ENCODE data around the gene DTX3L. TPM values are rescaled to one million over a fixed set of nuclear protein-coding genes. Genes with fewer than 3 reads are reported as not detected.
A peak's percentile ranks its signal among the peaks of the same experiment; 100 is the strongest.

Gene DTX3L
- total and polyA plus RNA-seq, 9 of the 15 experiments (the other 6 are each of a cell fraction or from before 2014, with no cell fraction given), result 2.3 to 6.5 (median 3.0) TPM

DNA sequence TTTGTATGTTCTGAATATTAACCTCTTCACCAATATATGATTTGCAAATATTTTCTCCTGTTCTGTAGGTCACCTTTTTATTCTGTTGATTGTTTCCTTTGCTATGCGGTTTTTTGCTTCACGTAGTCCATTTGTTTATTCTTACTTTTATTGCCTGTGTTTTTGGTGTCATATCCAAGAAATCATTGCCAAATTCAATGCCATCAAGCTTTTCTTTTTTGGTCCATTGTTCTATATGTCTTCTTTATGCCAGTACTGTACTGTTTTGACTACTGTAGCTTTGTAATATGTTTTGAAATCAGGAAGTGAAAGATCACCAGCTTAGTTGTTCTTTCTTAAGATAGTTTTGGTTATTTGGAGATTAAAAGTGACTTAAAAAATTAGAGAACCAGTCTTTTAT, 17.5 kb downstream of the DTX3L start:
- POLR2A ChIA-PET, result interaction anchor here (0.7 kb wide), 1 partner anchor 19 kb away, joined by 3 read pairs; no protein-coding TSS in a partner anchor
- ATAC-seq (no peak), DNase-seq (ENCODE audit: extremely low read depth in 1 of 4, low spot score in 3 of 4) (no peak), FAIRE-seq (no peak)
- Histone ChIP-seq H3K4me2 (ENCODE audit: insufficient read depth, low read length) (no peak overlapping the region), H4K20me1 (replicated peaks; ENCODE audit: control insufficient read depth, insufficient read depth, low read length) (no peaks in the 10 kb centered on the region), H3K9me1 (ENCODE audit: control insufficient read depth, insufficient read depth, low read length) (no peaks in the 10 kb centered on the region), H3K4me3 (no peak overlapping the region), H3K79me2 (ENCODE audit: control insufficient read depth, insufficient read depth, low read length) (no peaks in the 10 kb centered on the region), H3K9ac (ENCODE audit: insufficient read depth in 1 of 2, low read depth in 2 of 2, low read length in 2 of 2) (no peak overlapping the region), H3K27me3 (ENCODE audit: control insufficient read depth in 2 of 2, insufficient read depth in 2 of 2, low read length in 2 of 2) (no peaks in the 10 kb centered on the region; a peak in 1 of 5 replicates), H3K27ac (ENCODE audit: extremely low read depth, low read depth, low read length) (no peak overlapping the region), H3K9me3 (replicated peaks; ENCODE audit: control insufficient read depth, insufficient read depth, low read depth, low read length) (0 out of 2 replicates have a peak, but pooled peaks cover 9% of the 10 kb centered on the region), H3K36me3 (ENCODE audit: control insufficient read depth, insufficient read depth, low read length) (no peaks in the 10 kb centered on the region), H2AFZ (ENCODE audit: low read depth, low read length) (no peak overlapping the region), H3K4me1 (replicated peaks in 1 of 2; ENCODE audit: control insufficient read depth in 2 of 2, insufficient read depth in 2 of 2, low read length in 2 of 2) (peaks cover 0 to 6% of the 10 kb centered on the region in 2 experiments; a peak in 1 of 5 replicates)
- in situ Hi-C loops (cut with MboI) (no loop called here), intact Hi-C loops (cut with micrococcal nuclease) (no loop called here)
- 13% methylated on average over 2 of the region's 2 CpGs for WGBS (ENCODE audit: insufficient coverage, low coverage, missing lambda C conversion rate)
- BruUV-seq (replicated peaks), result no TSS peak
- TF ChIP-seq PTBP1 (IDR thresholded peaks at IDR 0.05; ENCODE audit: low read depth, low read length) (no peak), XRCC3 (IDR thresholded peaks at IDR 0.05) (no peak), RBM25 (IDR thresholded peaks at IDR 0.05; ENCODE audit: low read depth, low read length, severe bottlenecking) (peak; percentile 66), ESRRB (CRISPR knock-in tag; IDR thresholded peaks at IDR 0.05; ENCODE audit: borderline replicate concordance) (no peak), ZNF551 (CRISPR knock-in tag; IDR thresholded peaks at IDR 0.05) (no peak)
- TF ChIP-seq, protein P1, sequence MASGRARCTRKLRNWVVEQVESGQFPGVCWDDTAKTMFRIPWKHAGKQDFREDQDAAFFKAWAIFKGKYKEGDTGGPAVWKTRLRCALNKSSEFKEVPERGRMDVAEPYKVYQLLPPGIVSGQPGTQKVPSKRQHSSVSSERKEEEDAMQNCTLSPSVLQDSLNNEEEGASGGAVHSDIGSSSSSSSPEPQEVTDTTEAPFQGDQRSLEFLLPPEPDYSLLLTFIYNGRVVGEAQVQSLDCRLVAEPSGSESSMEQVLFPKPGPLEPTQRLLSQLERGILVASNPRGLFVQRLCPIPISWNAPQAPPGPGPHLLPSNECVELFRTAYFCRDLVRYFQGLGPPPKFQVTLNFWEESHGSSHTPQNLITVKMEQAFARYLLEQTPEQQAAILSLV (tag; IDR thresholded peaks at IDR 0.05), result no peak
- TF ChIP-seq, protein P2, sequence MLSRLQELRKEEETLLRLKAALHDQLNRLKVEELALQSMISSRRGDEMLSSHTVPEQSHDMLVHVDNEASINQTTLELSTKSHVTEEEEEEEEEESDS (CRISPR knock-in tag; IDR thresholded peaks at IDR 0.05), result no peak
- CTCF ChIA-PET (ENCODE audit: low intra/inter-chr PET ratio), result no interaction called here

All from K562 (cell line).